H1 (cell line): ENCODE results near the gene MINDY1. TPM values are rescaled to one million over a fixed set of nuclear protein-coding genes. Genes with fewer than 3 reads are reported as not detected.

Experiments
- NANOG ChIP-seq: IDR thresholded peaks from 2 replicates; pipeline ENCODE4 v1.6.1; 2011; ENCODE audit warnings: low read length, low read depth, mild to moderate bottlenecking, inconsistent platforms; ENCODE audit not compliant: insufficient read depth, poor library complexity, severe bottlenecking
- SRF ChIP-seq: IDR thresholded peaks from 2 replicates; pipeline ENCODE4 v1.6.1; 2011; ENCODE audit warnings: mild to moderate bottlenecking, low read depth, low read length, moderate library complexity
- polyA plus RNA-seq, 7 experiments: library from polyadenylated mRNA; depleted of rRNA in 3 of 7; stranded (reverse) in 5 of 7; unstranded in 2 of 7; fragments of >200 nt in 5 of 7; fragments of 200-250 nt in 2 of 7; gene quantifications; 1 replicate in 5 of 7; 2 replicates in 1 of 7; 4 replicates in 1 of 7; pipeline versions ENCODE4 v1.2.1 to v1.2.3, GENCODE V29; 2011 to 2013; ENCODE audit warnings: missing spikeins in 2 of 7, mixed read lengths in 2 of 7
- total RNA-seq: library from RNA; stranded (reverse); fragmentation: NEBNext Ultra II Directional; extraction: Animal tissue kit (Norgen Biotek cat#: 25700); gene quantifications from 2 replicates; pipeline ENCODE4 v1.2.1, GENCODE V29; 2021

The MINDY1 gene
- total and polyA plus RNA-seq, 2 of the 8 experiments (the other 6 are each of a cell fraction or from before 2014, with no cell fraction given): 10.3 to 11.4 TPM

GRCh38 chr1:151005729-151006319, 878 bp downstream of the MINDY1 start (continued):
- no peak for TF ChIP-seq SRF
- TF ChIP-seq NANOG: no peak
